PC-3 (cell line): ENCODE measurements around the gene NLRP1. TPM values are rescaled to one million over a fixed set of nuclear protein-coding genes. Genes with fewer than 3 reads are reported as not detected.

Experiments used
- ATAC-seq: fragments of 200-7000 bp; cut with Tn5 transposase; 2 replicates; pipeline ENCODE4 v1.9.1; 2020; ENCODE audit warnings: mild to moderate bottlenecking, moderate library complexity
- BruUV-seq: library from RNA; stranded (reverse); fragments of 400-500 nt; replicated peaks from 2 replicates; lab custom pipeline; 2021; lab: Mats Ljungman, UMichigan
- CTCF ChIA-PET: fragments of 300-600 bp; sonication (Branson Sonifier 250); formaldehyde crosslinking; loops from one replicate; lab custom pipeline; 2022; ENCODE audit warnings: antibody characterized with exemption; lab: Charles Lee
- POLR2A ChIA-PET: fragments of 300-600 bp; sonication (Branson Sonifier 250); formaldehyde crosslinking; loops from one replicate; lab custom pipeline; 2022; ENCODE audit warnings: antibody characterized with exemption; ENCODE audit not compliant: unreplicated experiment; lab: Charles Lee
- DNase-seq: peaks from one replicate; pipeline ENCODE4 v3.0.0-alpha.2; 2015
- H2AFZ ChIP-seq: fragments of 300-600 bp; sonication (generic); 2 replicates; pipeline ENCODE4 v1.6.0; 2016; ENCODE audit warnings: antibody characterized with exemption, low read length
- H3F3A ChIP-seq: fragments of 300-600 bp; sonication (generic); one replicate; pipeline ENCODE4 v1.6.0; 2017; ENCODE audit warnings: antibody characterized with exemption, low read length, control low read depth, mild to moderate bottlenecking; ENCODE audit not compliant: unreplicated experiment
- H3K27ac ChIP-seq: fragments of 300-600 bp; sonication (generic); 2 replicates; pipeline ENCODE4 v1.5.1; 2016; ENCODE audit warnings: mild to moderate bottlenecking, low read length
- H3K27me3 ChIP-seq: fragments of 300-600 bp; sonication (generic); 2 replicates; pipeline ENCODE4 v1.6.1; 2016; ENCODE audit warnings: low read length, mixed read lengths
- H3K36me3 ChIP-seq: fragments of 300-600 bp; sonication (generic); 2 replicates; pipeline ENCODE4 v1.6.1; 2016; ENCODE audit warnings: low read depth, mixed run types, low read length, mixed read lengths
- H3K4me1 ChIP-seq: fragments of 300-600 bp; sonication (generic); 2 replicates; pipeline ENCODE4 v1.5.1; 2016; ENCODE audit warnings: low read length; ENCODE audit not compliant: insufficient read depth
- H3K4me2 ChIP-seq: fragments of 300-600 bp; sonication (generic); 2 replicates; pipeline ENCODE4 v1.6.0; 2016; ENCODE audit warnings: low read length
- H3K4me3 ChIP-seq: fragments of 300-600 bp; sonication (generic); 2 replicates; pipeline ENCODE4 v1.5.1; 2016; ENCODE audit warnings: mild to moderate bottlenecking, low read length, mixed read lengths
- H3K79me2 ChIP-seq: fragments of 300-600 bp; sonication (generic); 2 replicates; pipeline ENCODE4 v1.6.1; 2017; ENCODE audit warnings: low read length, mixed read lengths
- H3K9ac ChIP-seq: fragments of 300-600 bp; sonication (generic); 2 replicates; pipeline ENCODE4 v1.6.0; 2016; ENCODE audit warnings: mild to moderate bottlenecking, low read length
- H3K9me2 ChIP-seq: fragments of 300-600 bp; sonication (generic); replicated peaks from 2 replicates; pipeline ENCODE4 v1.6.1; 2016; ENCODE audit warnings: mixed run types, low read length, mixed read lengths
- H3K9me3 ChIP-seq: fragments of 300-600 bp; sonication (generic); 2 replicates; pipeline ENCODE4 v1.6.1; 2016; ENCODE audit warnings: low read length, mixed read lengths
- H4K20me1 ChIP-seq: fragments of 300-600 bp; sonication (generic); 2 replicates; pipeline ENCODE4 v1.6.1; 2016; ENCODE audit warnings: low read length, mixed read lengths
- CTCF ChIP-seq: fragments of 300-600 bp; sonication (generic); conservative IDR thresholded peaks from 2 replicates; pipeline ENCODE4 v1.5.1; 2017; ENCODE audit warnings: antibody characterized with exemption, low read depth, mild to moderate bottlenecking, low read length
- EZH2 ChIP-seq: fragments of 300-600 bp; sonication (generic); IDR thresholded peaks from one replicate; pipeline ENCODE4 v1.6.1; 2017; ENCODE audit warnings: antibody characterized with exemption, mild to moderate bottlenecking, low read length; ENCODE audit not compliant: unreplicated experiment
- EZH2phosphoT487 ChIP-seq: fragments of 300-600 bp; sonication (generic); IDR thresholded peaks from 2 replicates; pipeline ENCODE4 v1.6.1; 2018; ENCODE audit warnings: mild to moderate bottlenecking, antibody characterized with exemption, low read length, borderline replicate concordance
- intact Hi-C: fragments of 100-400 bp; cut with micrococcal nuclease; formaldehyde crosslinking; loops from 2 replicates; pipeline ENCODE4 v1.9.0; 2023
- total RNA-seq: library from RNA; depleted of rRNA; stranded (reverse); fragments of >200 nt; gene quantifications from 2 replicates; pipeline ENCODE4 v1.2.3, GENCODE V29; 2014

The NLRP1 gene
- total RNA-seq, 1 experiment from 2014 or later: 1.8 TPM

DNA sequence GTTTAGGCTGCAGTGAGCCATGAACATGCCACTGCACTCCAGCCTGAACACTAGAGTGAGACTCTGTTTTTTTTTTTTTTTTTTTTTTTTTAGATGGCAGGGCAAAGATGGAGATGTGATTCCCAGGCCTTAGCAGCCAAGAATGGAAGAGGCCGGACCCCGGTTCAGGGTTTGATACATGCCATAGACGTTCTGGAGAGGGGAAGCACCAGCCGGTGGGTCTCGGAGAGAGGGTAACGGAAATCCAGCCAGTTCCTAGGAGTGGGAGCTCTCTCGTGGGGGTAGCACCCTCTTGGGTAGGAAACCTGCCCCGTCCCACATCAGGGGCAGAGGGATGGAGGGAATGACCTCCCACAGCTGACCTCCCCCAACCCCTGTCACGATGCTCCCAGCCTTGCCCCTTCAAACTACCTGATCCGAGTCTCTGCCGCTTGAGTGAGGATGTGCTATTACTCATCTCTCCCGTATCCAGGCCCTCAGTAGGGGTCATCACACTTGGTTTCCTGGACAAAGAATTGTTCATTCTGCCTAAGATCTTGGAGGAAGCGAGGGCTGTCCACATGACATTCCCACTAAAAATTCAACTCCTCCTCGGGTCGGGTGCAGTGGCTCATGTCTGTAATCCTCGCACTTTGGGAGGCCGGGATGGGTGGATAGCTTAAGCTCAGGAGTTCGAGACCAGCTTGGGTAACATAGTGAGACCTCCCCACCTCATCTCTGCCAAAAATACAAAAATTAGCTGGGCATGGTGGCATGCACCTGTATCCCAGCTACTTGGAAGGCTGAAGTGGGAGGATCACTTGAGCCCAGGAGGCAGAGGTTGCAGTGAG lies 50.6 kb downstream of the NLRP1 start:
- no peak for ATAC-seq
- no peak overlapping the region for H3K4me3 ChIP-seq
- H4K20me1 ChIP-seq: no peaks in the 10 kb centered on the region
- no peak for TF ChIP-seq EZH2
- TF ChIP-seq CTCF: no peak
- TF ChIP-seq EZH2phosphoT487: no peak
- CTCF ChIA-PET: no interaction called here
- no peak overlapping the region for H3K4me2 ChIP-seq
- intact Hi-C loops: no loop called here
- no TSS peak for BruUV-seq
- H3K9me3 ChIP-seq: no peaks in the 10 kb centered on the region
- H3K4me1 ChIP-seq: no peaks in the 10 kb centered on the region
- H2AFZ ChIP-seq: no peak overlapping the region
- H3K79me2 ChIP-seq: no peaks in the 10 kb centered on the region
- no peak overlapping the region for H3K9ac ChIP-seq
- H3K36me3 ChIP-seq: no peaks in the 10 kb centered on the region
- no peak for DNase-seq
- POLR2A ChIA-PET: no interaction called here
- no peaks in the 10 kb centered on the region for H3K9me2 ChIP-seq
- H3K27me3 ChIP-seq: no peaks in the 10 kb centered on the region
- H3K27ac ChIP-seq: no peak overlapping the region
- H3F3A ChIP-seq: no peaks in the 10 kb centered on the region

DNA sequence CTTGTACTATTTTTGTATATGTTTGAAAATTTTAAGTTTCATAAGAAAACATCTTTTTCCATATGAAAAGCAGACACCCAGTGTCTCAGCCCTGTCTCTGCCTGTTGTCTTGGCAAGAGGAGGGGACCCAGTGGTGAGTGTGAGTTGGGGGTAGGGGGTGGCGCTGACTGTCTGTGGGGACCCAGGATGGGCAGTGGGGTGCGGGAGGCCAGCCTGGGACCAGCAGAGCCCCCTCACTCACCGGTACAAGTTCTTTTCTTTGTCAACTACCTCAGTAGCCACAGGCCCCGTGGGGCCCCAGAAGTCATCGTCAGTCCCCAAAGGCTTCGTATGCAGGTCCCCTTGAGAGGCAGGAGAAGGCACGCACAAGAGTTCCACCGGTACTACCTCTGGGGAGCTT lies 51.7 kb downstream of the NLRP1 start:
- H3K36me3 ChIP-seq: no peaks in the 10 kb centered on the region
- H3K9me3 ChIP-seq: no peaks in the 10 kb centered on the region
- no peak overlapping the region for H3K9ac ChIP-seq
- H3K9me2 ChIP-seq: no peaks in the 10 kb centered on the region
- H3K27ac ChIP-seq: no peak overlapping the region
- no peak overlapping the region for H2AFZ ChIP-seq
- H3K4me2 ChIP-seq: no peak overlapping the region
- intact Hi-C loops: no loop called here
- DNase-seq (no peak), ATAC-seq (no peak)
- H3K4me1 ChIP-seq: peaks cover under 1% of the 10 kb centered on the region; the same call in 1 of the 2 replicates
- H3K4me3 ChIP-seq: no peak overlapping the region
- H4K20me1 ChIP-seq: no peaks in the 10 kb centered on the region
- ChIA-PET CTCF (no interaction called here), POLR2A (no interaction called here)
- no peaks in the 10 kb centered on the region for H3K27me3 ChIP-seq
- no peaks in the 10 kb centered on the region for H3K79me2 ChIP-seq
- BruUV-seq: no TSS peak
- TF ChIP-seq EZH2 (no peak), EZH2phosphoT487 (no peak), CTCF (no peak)
- no peaks in the 10 kb centered on the region for H3F3A ChIP-seq

GRCh38 chr17:5531085-5531418 lies 53.3 kb downstream of the NLRP1 start:
- Histone ChIP-seq H3F3A (no peaks in the 10 kb centered on the region), H3K9me3 (no peaks in the 10 kb centered on the region), H3K27me3 (no peaks in the 10 kb centered on the region), H3K27ac (no peak overlapping the region), H3K9ac (no peak overlapping the region), H3K79me2 (no peaks in the 10 kb centered on the region), H4K20me1 (no peaks in the 10 kb centered on the region), H3K4me2 (no peak overlapping the region), H3K4me1 (peaks cover 13% of the 10 kb centered on the region), H2AFZ (no peak overlapping the region), H3K36me3 (no peaks in the 10 kb centered on the region), H3K9me2 (no peaks in the 10 kb centered on the region), H3K4me3 (no peak overlapping the region)
- ChIA-PET CTCF (no interaction called here), POLR2A (no interaction called here)
- no peak for ATAC-seq
- no TSS peak for BruUV-seq
- TF ChIP-seq EZH2phosphoT487 (no peak), EZH2 (no peak), CTCF (no peak)
- intact Hi-C loops: no loop called here
- DNase-seq: no peak
